NCI-H2196 treated with DMSO at 0.1 percent for 48 hours (cell line): ENCODE data around the gene SYCE3.

ENCODE experiments used
- DNase-seq: peaks from one replicate; lab custom pipeline; 2025; ENCODE audit not compliant: unreplicated experiment; lab: John Stamatoyannopoulos, UW

SYCE3 gene

GRCh38 chr22:50504369-50505211, 58.1 kb downstream of the SYCE3 start:
- DNase-seq, result no peak

- no peak for DNase-seq
These were observed 59.1 kb downstream of the SYCE3 start for GRCh38 chr22:50503475-50504145.

- DNase-seq, result no peak
These were observed 59.9 kb downstream of the SYCE3 start for GRCh38 chr22:50502628-50503474.

- DNase-seq, result no peak
These were observed 60.6 kb downstream of the SYCE3 start for GRCh38 chr22:50502096-50502495.
